Measurements from ENCODE around the gene CAMK1D.
"Not testable (repeated sequence)": the region's sequence is repeated elsewhere in the genome, so short reads cannot be mapped to it uniquely, and the experiment has no call there.

Gene CAMK1D

GRCh38 chr10:12341526-12341925, 7.8 kb upstream of the CAMK1D start:
- no peak for DNase-seq

GRCh38 chr10:12344375-12345110, 4.8 kb upstream of the CAMK1D start:
- no peak for DNase-seq

GRCh38 chr10:12346707-12347106, 2.6 kb upstream of the CAMK1D start:
- DNase-seq = no peak

GRCh38 chr10:12348294-12348869, 965 bp upstream of the CAMK1D start:
- DNase-seq = no peak

GRCh38 chr10:12349629-12350166, 351 bp downstream of the CAMK1D start:
- no peak for DNase-seq

- no peak for DNase-seq
Observed at GRCh38 chr10:12350167-12350872, 973 bp downstream of the CAMK1D start.

GRCh38 chr10:12350925-12351324, 1.6 kb downstream of the CAMK1D start:
- DNase-seq = no peak

GRCh38 chr10:12351447-12351846, 2.1 kb downstream of the CAMK1D start:
- no peak for DNase-seq

GRCh38 chr10:12351889-12352288, 2.5 kb downstream of the CAMK1D start:
- no peak for DNase-seq

- no peak for DNase-seq
Observed at GRCh38 chr10:12353399-12354242, 4.3 kb downstream of the CAMK1D start.

GRCh38 chr10:12354696-12355095, 5.3 kb downstream of the CAMK1D start:
- not testable (repeated sequence) for DNase-seq

- no peak for DNase-seq
Observed at GRCh38 chr10:12355384-12355783, 6.0 kb downstream of the CAMK1D start.

GRCh38 chr10:12357525-12358151, 8.3 kb downstream of the CAMK1D start:
- no peak for DNase-seq

- no peak for DNase-seq
Observed at GRCh38 chr10:12358863-12359564, 9.7 kb downstream of the CAMK1D start.

GRCh38 chr10:12360461-12360860, 11.1 kb downstream of the CAMK1D start:
- no peak for DNase-seq

GRCh38 chr10:12361115-12361514, 11.8 kb downstream of the CAMK1D start:
- not testable (repeated sequence) for DNase-seq

GRCh38 chr10:12364559-12364958, 15.2 kb downstream of the CAMK1D start:
- DNase-seq = no peak

GRCh38 chr10:12367272-12367671, 17.9 kb downstream of the CAMK1D start:
- DNase-seq = no peak

GRCh38 chr10:12369982-12370381, 20.6 kb downstream of the CAMK1D start:
- no peak for DNase-seq

- DNase-seq = no peak
Observed at GRCh38 chr10:12372846-12373245, 23.5 kb downstream of the CAMK1D start.

GRCh38 chr10:12375076-12375504, 25.7 kb downstream of the CAMK1D start:
- DNase-seq = no peak

GRCh38 chr10:12376211-12376610, 26.9 kb downstream of the CAMK1D start:
- DNase-seq = no peak
